ENCODE results near the gene DGKI. TPM values are rescaled to one million over a fixed set of nuclear protein-coding genes. Genes with fewer than 3 reads are reported as not detected.

The DGKI gene
- total and polyA plus RNA-seq, 2 experiments from 2014 or later: 0.16 to 1.0 TPM

DNA sequence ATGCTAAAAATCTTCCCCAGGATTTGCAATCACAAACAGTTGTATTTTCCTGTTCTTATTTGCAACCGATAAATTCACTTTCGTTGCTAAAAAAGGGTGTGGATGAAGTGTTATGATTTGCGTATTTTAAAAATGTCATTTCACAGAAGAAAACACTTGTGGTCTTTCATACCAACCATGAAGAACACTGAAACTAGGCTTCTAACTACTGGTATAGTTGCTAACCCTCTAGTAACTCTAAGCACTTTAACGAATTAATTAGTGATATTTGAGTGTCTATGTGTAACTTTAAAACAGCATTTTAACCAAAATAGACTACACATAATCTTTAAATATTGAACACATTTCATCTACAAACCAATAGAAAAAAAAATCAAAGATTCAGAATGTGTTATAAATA is 315.1 kb downstream of the DGKI start:
- Histone ChIP-seq H3K79me2 (replicated peaks; ENCODE audit: insufficient read depth) (no peaks in the 10 kb centered on the region), H3K4me1 (ENCODE audit: insufficient read depth) (no peaks in the 10 kb centered on the region; the same call in 1 of the 2 replicates), H3K9me2 (ENCODE audit: insufficient read depth) (no peaks in the 10 kb centered on the region), H3K27ac (ENCODE audit: low read depth) (no peak overlapping the region), H3F3A (replicated peaks; ENCODE audit: low read depth) (no peaks in the 10 kb centered on the region), H3K27me3 (ENCODE audit: insufficient read depth) (no peaks in the 10 kb centered on the region), H2AFZ (no peak overlapping the region), H4K20me1 (replicated peaks; ENCODE audit: insufficient read depth) (no peaks in the 10 kb centered on the region), H3K4me3 (no peak overlapping the region), H3K36me3 (ENCODE audit: insufficient read depth) (no peaks in the 10 kb centered on the region), H3K4me2 (no peak overlapping the region)
- H3K9me3 Mint-ChIP-seq: no peaks in the 10 kb centered on the region
- H3K27ac Mint-ChIP-seq: no peak overlapping the region
- DNase-seq (ENCODE audit: low spot score) (no peak), ATAC-seq (no peak)
- no peaks in the 10 kb centered on the region for H3K27me3 Mint-ChIP-seq (ENCODE audit: insufficient read depth, low read depth, poor library complexity)
- TF ChIP-seq CTCF (conservative IDR thresholded peaks at IDR 0.05; ENCODE audit: low read depth in 2 of 2) (no peak), NANOG (IDR thresholded peaks at IDR 0.05; ENCODE audit: borderline replicate concordance) (no peak), EZH2phosphoT487 (IDR thresholded peaks at IDR 0.05; ENCODE audit: unreplicated experiment) (no peak), STAT1 (IDR thresholded peaks at IDR 0.05; ENCODE audit: unreplicated experiment) (no peak), REST (IDR thresholded peaks at IDR 0.05; ENCODE audit: unreplicated experiment) (no peak), ZNF114 (CRISPR knock-in tag; IDR thresholded peaks at IDR 0.05) (no peak)
- H3K4me1 Mint-ChIP-seq: peaks cover 12% of the 10 kb centered on the region; the same call in 2 of the 3 replicates
- no peaks in the 10 kb centered on the region for H3K36me3 Mint-ChIP-seq (ENCODE audit: low read depth)
- H3K4me3 Mint-ChIP-seq: no peak overlapping the region

GRCh38 chr7:137527634-137528033 is 319.1 kb downstream of the DGKI start:
- Histone ChIP-seq H3K79me2 (replicated peaks; ENCODE audit: insufficient read depth) (no peaks in the 10 kb centered on the region), H3K4me2 (no peak overlapping the region), H3F3A (replicated peaks; ENCODE audit: low read depth) (no peaks in the 10 kb centered on the region), H3K4me3 (no peak overlapping the region), H3K4me1 (ENCODE audit: insufficient read depth) (no peaks in the 10 kb centered on the region; the same call in 1 of the 2 replicates), H2AFZ (no peak overlapping the region), H3K36me3 (ENCODE audit: insufficient read depth) (no peaks in the 10 kb centered on the region), H3K9me2 (ENCODE audit: insufficient read depth) (peaks cover 4% of the 10 kb centered on the region; the same call in 1 of the 2 replicates), H3K27ac (ENCODE audit: low read depth) (no peak overlapping the region), H4K20me1 (replicated peaks; ENCODE audit: insufficient read depth) (no peaks in the 10 kb centered on the region), H3K27me3 (ENCODE audit: insufficient read depth) (no peaks in the 10 kb centered on the region)
- H3K4me3 Mint-ChIP-seq: no peak overlapping the region
- H3K36me3 Mint-ChIP-seq (ENCODE audit: low read depth): no peaks in the 10 kb centered on the region
- H3K27me3 Mint-ChIP-seq (ENCODE audit: insufficient read depth, low read depth, poor library complexity): no peaks in the 10 kb centered on the region
- no peak for ATAC-seq
- no peak for TF ChIP-seq ZNF331 (CRISPR knock-in tag; IDR thresholded peaks at IDR 0.05; ENCODE audit: low read depth)
- no peak for TF ChIP-seq CREB1 (CRISPR knock-in tag; IDR thresholded peaks at IDR 0.05; ENCODE audit: low read depth)
- TF ChIP-seq JUNB (IDR thresholded peaks at IDR 0.05; ENCODE audit: unreplicated experiment): no peak
- no peak for TF ChIP-seq EZH2 (IDR thresholded peaks at IDR 0.05; ENCODE audit: low read depth, unreplicated experiment)
- no peak for TF ChIP-seq CTCF (conservative IDR thresholded peaks at IDR 0.05; ENCODE audit: low read depth in 2 of 2)
- TF ChIP-seq ZNF114 (CRISPR knock-in tag; IDR thresholded peaks at IDR 0.05): no peak
- no peak for TF ChIP-seq EZH2phosphoT487 (IDR thresholded peaks at IDR 0.05; ENCODE audit: unreplicated experiment)
- no peak for TF ChIP-seq REST (IDR thresholded peaks at IDR 0.05; ENCODE audit: unreplicated experiment)
- TF ChIP-seq NANOG (IDR thresholded peaks at IDR 0.05; ENCODE audit: borderline replicate concordance): no peak
- no peak overlapping the region for H3K27ac Mint-ChIP-seq
- no peak for DNase-seq (ENCODE audit: low spot score)
- H3K4me1 Mint-ChIP-seq: peaks cover 12% of the 10 kb centered on the region; the same call in 2 of the 3 replicates
- H3K9me3 Mint-ChIP-seq: no peaks in the 10 kb centered on the region

Data from GM23338 (cell line).